ENCODE data around the gene LZTS3.
"Not testable (repeated sequence)": the region's sequence is repeated elsewhere in the genome, so short reads cannot be mapped to it uniquely, and the experiment has no call there.

Gene LZTS3

GRCh38 chr20:3162080-3162611 is 11.2 kb downstream of the LZTS3 start:
- no peak overlapping the region for H3K4me3 ChIP-seq (ENCODE audit: control insufficient read depth, low read depth, low read length)
- no peak for DNase-seq (ENCODE audit: low read depth)
- no peak for TF ChIP-seq CTCF (conservative IDR thresholded peaks at IDR 0.05; ENCODE audit: control insufficient read depth, insufficient read depth, low read depth, low read length)

- DNase-seq (ENCODE audit: low read depth), result no peak
- H3K4me3 ChIP-seq (ENCODE audit: control insufficient read depth, low read depth, low read length), result no peak overlapping the region
Measured at GRCh38 chr20:3161316-3162079, 11.9 kb downstream of the LZTS3 start.

GRCh38 chr20:3160418-3160817 is 12.9 kb downstream of the LZTS3 start:
- no peak for DNase-seq (ENCODE audit: low read depth)
- no peak for TF ChIP-seq CTCF (conservative IDR thresholded peaks at IDR 0.05; ENCODE audit: control insufficient read depth, insufficient read depth, low read depth, low read length)
- H3K4me3 ChIP-seq (ENCODE audit: control insufficient read depth, low read depth, low read length), result no peak overlapping the region

More at GRCh38 chr20:3161316-3162079, 11.9 kb downstream of the LZTS3 start:
- no peak for TF ChIP-seq CTCF (conservative IDR thresholded peaks at IDR 0.05; ENCODE audit: control insufficient read depth, insufficient read depth, low read depth, low read length)

GRCh38 chr20:3158968-3159431 is 14.3 kb downstream of the LZTS3 start:
- H3K4me3 ChIP-seq (ENCODE audit: control insufficient read depth, low read depth, low read length), result peak overlapping the region; percentile 90
- peak; percentile 17 for DNase-seq (ENCODE audit: low read depth)
- no peak for TF ChIP-seq CTCF (conservative IDR thresholded peaks at IDR 0.05; ENCODE audit: control insufficient read depth, insufficient read depth, low read depth, low read length)

- no peak for TF ChIP-seq CTCF (conservative IDR thresholded peaks at IDR 0.05; ENCODE audit: control insufficient read depth, insufficient read depth, low read depth, low read length)
- no peak for DNase-seq (ENCODE audit: low read depth)
- peak overlapping the region; percentile 90 for H3K4me3 ChIP-seq (ENCODE audit: control insufficient read depth, low read depth, low read length)
Measured at GRCh38 chr20:3157817-3158216, 15.5 kb downstream of the LZTS3 start.

DNA sequence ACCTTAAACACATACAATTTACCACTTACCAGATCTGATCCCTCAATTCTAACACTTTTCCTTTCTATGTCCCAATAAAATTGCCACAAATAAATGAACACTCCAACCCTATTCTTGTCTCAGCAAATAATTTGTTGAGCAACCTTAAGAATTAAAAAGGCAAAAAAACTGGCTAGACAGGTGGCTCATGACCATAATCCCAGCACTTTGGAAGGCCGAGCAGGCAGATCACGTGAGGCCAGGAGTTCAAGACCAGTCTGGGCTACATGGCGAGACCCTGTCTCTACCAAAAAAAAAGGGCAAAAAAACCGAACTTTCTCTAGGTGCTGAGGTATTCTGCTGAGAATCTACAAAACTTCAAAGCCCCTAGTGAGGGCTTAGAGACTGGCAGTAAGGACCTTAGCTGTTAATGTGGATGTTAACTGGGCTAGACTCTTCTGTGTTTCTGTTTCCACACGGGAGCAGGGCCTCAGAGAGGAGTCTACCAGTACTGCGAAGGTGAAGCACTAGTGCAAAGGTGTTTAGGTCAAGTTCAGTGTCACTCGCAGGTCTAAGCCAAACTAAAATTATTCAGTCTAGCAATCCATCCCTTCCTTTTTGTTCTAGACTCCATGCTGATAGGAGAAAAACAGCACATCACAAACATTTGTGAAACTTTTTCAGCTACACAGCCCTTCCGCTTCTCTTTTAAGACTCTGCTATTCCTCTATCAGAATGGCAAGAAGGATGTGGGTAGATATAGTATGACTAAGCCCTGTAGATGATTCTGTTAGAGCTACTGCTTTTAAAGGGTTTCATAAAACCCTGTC is 16.3 kb downstream of the LZTS3 start:
- no peak overlapping the region for H3K4me3 ChIP-seq (ENCODE audit: control insufficient read depth, low read depth, low read length)
- peak; percentile 15 for DNase-seq (ENCODE audit: low read depth)
- no peak for TF ChIP-seq CTCF (conservative IDR thresholded peaks at IDR 0.05; ENCODE audit: control insufficient read depth, insufficient read depth, low read depth, low read length)

DNA sequence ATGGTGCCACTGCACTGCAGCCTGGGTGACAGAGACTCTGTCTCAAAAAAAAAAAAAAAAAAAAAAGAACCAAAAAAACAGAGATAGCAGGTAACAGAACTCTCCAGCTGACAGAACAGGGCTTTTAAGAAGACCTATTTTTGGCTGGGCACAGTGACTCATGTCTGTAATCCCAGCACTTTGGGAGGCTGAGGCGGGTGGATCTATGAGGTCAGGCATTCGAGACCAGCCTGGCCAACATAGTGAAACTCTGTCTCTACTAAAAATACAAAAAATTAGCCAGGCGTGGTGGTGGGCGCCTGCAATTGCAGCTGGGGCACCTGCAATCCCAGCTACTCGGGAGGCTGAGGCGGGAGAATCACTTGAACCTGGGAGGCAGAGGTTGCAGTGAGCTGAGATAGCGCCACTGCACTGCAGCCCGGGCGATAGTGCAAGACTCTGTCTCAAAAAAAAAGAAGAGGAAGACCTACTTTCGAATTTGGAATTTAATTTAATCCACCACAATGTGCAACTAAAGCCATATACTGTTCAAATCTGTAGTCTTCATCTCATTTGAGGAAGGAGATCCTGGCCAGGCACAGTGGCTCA is 21.2 kb downstream of the LZTS3 start:
- DNase-seq (ENCODE audit: low read depth), result peak; percentile 31
- H3K4me3 ChIP-seq (ENCODE audit: control insufficient read depth, low read depth, low read length), result not testable (repeated sequence)

All from fibroblast of mammary gland (primary cell).